ENCODE results near the gene ILK.

GRCh38 chr11:6642957-6643356, 39.4 kb downstream of the ILK start:
- TF ChIP-seq CTCF (IDR thresholded peaks at IDR 0.05; ENCODE audit: low read depth, low read length) (no peak), EZH2phosphoT487 (IDR thresholded peaks at IDR 0.05; ENCODE audit: low read depth) (no peak)
